ENCODE data around the gene LPP.

- TF ChIP-seq MLLT10 (CRISPR knock-in tag; IDR thresholded peaks at IDR 0.05) (no peak), ZNF784 (CRISPR knock-in tag; IDR thresholded peaks at IDR 0.05; ENCODE audit: borderline replicate concordance) (no peak), NR2F1 (CRISPR knock-in tag; IDR thresholded peaks at IDR 0.05) (no peak), FOXC1 (CRISPR knock-in tag; IDR thresholded peaks at IDR 0.05; ENCODE audit: borderline replicate concordance) (no peak), ONECUT2 (CRISPR knock-in tag; IDR thresholded peaks at IDR 0.05) (no peak), GLI4 (CRISPR knock-in tag; IDR thresholded peaks at IDR 0.05; ENCODE audit: borderline replicate concordance) (no peak), JUND (CRISPR knock-in tag; IDR thresholded peaks at IDR 0.05) (no peak), BHLHE40 (IDR thresholded peaks at IDR 0.05; ENCODE audit: low read length) (no peak)
Measured at GRCh38 chr3:188706176-188706575, 552.2 kb downstream of the LPP start.
